SJSA1 (cell line): Measurements from ENCODE around the gene INSYN2A. TPM values are rescaled to one million over a fixed set of nuclear protein-coding genes. Genes with fewer than 3 reads are reported as not detected.

Source experiments
- DNase-seq, 2 experiments: peaks; one replicate each; pipeline ENCODE4 v3.0.0-alpha.2; 2015 to 2020; ENCODE audit warnings: low spot score in 2 of 2, low read depth in 1 of 2
- H3K27ac ChIP-seq: fragments of 250-450 bp; sonication (Bioruptor Pico); 2 replicates; pipeline ENCODE4 v1.5.1; 2020; ENCODE audit warnings: mild to moderate bottlenecking, moderate library complexity
- H3K27me3 ChIP-seq: fragments of 250-450 bp; sonication (Bioruptor Pico); replicated peaks from 2 replicates; pipeline ENCODE4 v1.5.1; 2020; ENCODE audit warnings: mild to moderate bottlenecking, moderate library complexity
- H3K36me3 ChIP-seq: fragments of 250-450 bp; sonication (Bioruptor Pico); 2 replicates; pipeline ENCODE4 v1.5.1; 2020; ENCODE audit warnings: mild to moderate bottlenecking
- H3K4me1 ChIP-seq: fragments of 250-450 bp; sonication (Bioruptor Pico); replicated peaks from 2 replicates; pipeline ENCODE4 v1.6.1; 2021; ENCODE audit warnings: mild to moderate bottlenecking
- H3K4me3 ChIP-seq: fragments of 250-450 bp; sonication (Bioruptor Pico); 2 replicates; pipeline ENCODE4 v1.5.1; 2020; ENCODE audit warnings: mild to moderate bottlenecking
- H3K9me3 ChIP-seq: fragments of 250-450 bp; sonication (Bioruptor Pico); replicated peaks from 2 replicates; pipeline ENCODE4 v1.5.1; 2020; ENCODE audit warnings: mild to moderate bottlenecking
- total RNA-seq: library from RNA; depleted of rRNA; stranded (reverse); fragments of >200 nt; shearing (Covaris generic); gene quantifications from 2 replicates; pipeline ENCODE4 v1.2.3, GENCODE V29; 2014

INSYN2A gene
- total RNA-seq, 1 experiment from 2014 or later = not detected

- Histone ChIP-seq H3K9me3 (no peaks in the 10 kb centered on the region), H3K27me3 (peaks cover 6% of the 10 kb centered on the region), H3K4me3 (no peak overlapping the region), H3K27ac (no peak overlapping the region), H3K36me3 (no peaks in the 10 kb centered on the region), H3K4me1 (no peaks in the 10 kb centered on the region)
- no peak for DNase-seq
Measured at GRCh38 chr10:127189226-127189625, 7.2 kb downstream of the INSYN2A start.

GRCh38 chr10:127186813-127187212, 9.6 kb downstream of the INSYN2A start:
- DNase-seq = no peak
- H3K4me3 ChIP-seq = no peak overlapping the region
- peaks cover 8% of the 10 kb centered on the region for H3K4me1 ChIP-seq
- no peaks in the 10 kb centered on the region for H3K36me3 ChIP-seq
- no peaks in the 10 kb centered on the region for H3K27me3 ChIP-seq
- H3K9me3 ChIP-seq = no peaks in the 10 kb centered on the region
- no peak overlapping the region for H3K27ac ChIP-seq

GRCh38 chr10:127184582-127184981, 11.8 kb downstream of the INSYN2A start:
- no peak for DNase-seq
- Histone ChIP-seq H3K27ac (no peak overlapping the region), H3K36me3 (peaks cover 11% of the 10 kb centered on the region; the same call in 1 of the 2 replicates), H3K4me1 (peaks cover 8% of the 10 kb centered on the region), H3K9me3 (no peaks in the 10 kb centered on the region), H3K4me3 (no peak overlapping the region), H3K27me3 (no peaks in the 10 kb centered on the region)

GRCh38 chr10:127182161-127182560, 14.2 kb downstream of the INSYN2A start:
- H3K4me3 ChIP-seq = no peak overlapping the region

GRCh38 chr10:127179612-127180250, 16.7 kb downstream of the INSYN2A start:
- Histone ChIP-seq H3K4me1 (peaks cover 8% of the 10 kb centered on the region), H3K27ac (no peak overlapping the region), H3K9me3 (no peaks in the 10 kb centered on the region), H3K36me3 (peaks cover 20% of the 10 kb centered on the region; the same call in 1 of the 2 replicates), H3K4me3 (no peak overlapping the region), H3K27me3 (no peaks in the 10 kb centered on the region)
- no peak for DNase-seq

More at GRCh38 chr10:127182161-127182560, 14.2 kb downstream of the INSYN2A start:
- Histone ChIP-seq H3K27ac (no peak overlapping the region), H3K36me3 (peaks cover 18% of the 10 kb centered on the region; the same call in 1 of the 2 replicates), H3K27me3 (no peaks in the 10 kb centered on the region), H3K9me3 (no peaks in the 10 kb centered on the region), H3K4me1 (peaks cover 8% of the 10 kb centered on the region)
- DNase-seq = peak in 1 of 2 experiments; percentile 19

- H3K9me3 ChIP-seq = no peaks in the 10 kb centered on the region
- no peak for DNase-seq
- no peak overlapping the region for H3K4me3 ChIP-seq
- peaks cover 20% of the 10 kb centered on the region for H3K36me3 ChIP-seq
- no peaks in the 10 kb centered on the region for H3K27me3 ChIP-seq
- no peaks in the 10 kb centered on the region for H3K4me1 ChIP-seq
- no peak overlapping the region for H3K27ac ChIP-seq
Measured at GRCh38 chr10:127176649-127177048, 19.7 kb downstream of the INSYN2A start.

GRCh38 chr10:127175357-127176110, 20.9 kb downstream of the INSYN2A start:
- H3K36me3 ChIP-seq = peaks cover 16% of the 10 kb centered on the region
- no peak overlapping the region for H3K27ac ChIP-seq
- H3K27me3 ChIP-seq = no peaks in the 10 kb centered on the region
- no peaks in the 10 kb centered on the region for H3K4me1 ChIP-seq
- H3K4me3 ChIP-seq = no peak overlapping the region
- no peaks in the 10 kb centered on the region for H3K9me3 ChIP-seq
- DNase-seq = no peak

- Histone ChIP-seq H3K27ac (no peak overlapping the region), H3K4me3 (no peak overlapping the region), H3K36me3 (peaks cover 9% of the 10 kb centered on the region), H3K4me1 (no peaks in the 10 kb centered on the region), H3K27me3 (no peaks in the 10 kb centered on the region), H3K9me3 (no peaks in the 10 kb centered on the region)
- DNase-seq = no peak
Measured at GRCh38 chr10:127174866-127175265, 21.5 kb downstream of the INSYN2A start.

- Histone ChIP-seq H3K27me3 (no peaks in the 10 kb centered on the region), H3K27ac (no peak overlapping the region), H3K4me1 (no peaks in the 10 kb centered on the region), H3K36me3 (peaks cover 5% of the 10 kb centered on the region; the same call in 1 of the 2 replicates), H3K4me3 (no peak overlapping the region), H3K9me3 (no peaks in the 10 kb centered on the region)
- no peak for DNase-seq
Measured at GRCh38 chr10:127168261-127168660, 28.1 kb downstream of the INSYN2A start.

GRCh38 chr10:127162841-127163240, 33.5 kb downstream of the INSYN2A start:
- Histone ChIP-seq H3K27ac (no peak overlapping the region), H3K9me3 (no peaks in the 10 kb centered on the region), H3K27me3 (no peaks in the 10 kb centered on the region), H3K36me3 (no peaks in the 10 kb centered on the region; the same call in 1 of the 2 replicates), H3K4me3 (no peak overlapping the region), H3K4me1 (peaks cover 4% of the 10 kb centered on the region)
- no peak for DNase-seq

- H3K27ac ChIP-seq = no peak overlapping the region
- H3K4me1 ChIP-seq = peaks cover 17% of the 10 kb centered on the region
- no peaks in the 10 kb centered on the region; the same call in 1 of the 2 replicates for H3K36me3 ChIP-seq
- no peak for DNase-seq
- H3K4me3 ChIP-seq = no peak overlapping the region
- H3K27me3 ChIP-seq = no peaks in the 10 kb centered on the region
- no peaks in the 10 kb centered on the region for H3K9me3 ChIP-seq
Measured at GRCh38 chr10:127161482-127161881, 34.9 kb downstream of the INSYN2A start.

- Histone ChIP-seq H3K9me3 (no peaks in the 10 kb centered on the region), H3K27ac (no peak overlapping the region), H3K4me3 (no peak overlapping the region), H3K36me3 (no peaks in the 10 kb centered on the region; the same call in 1 of the 2 replicates), H3K27me3 (no peaks in the 10 kb centered on the region), H3K4me1 (peaks cover 17% of the 10 kb centered on the region)
- DNase-seq = no peak
Measured at GRCh38 chr10:127159648-127160245, 36.6 kb downstream of the INSYN2A start.

- no peak for DNase-seq
- H3K9me3 ChIP-seq = no peaks in the 10 kb centered on the region
- no peak overlapping the region for H3K4me3 ChIP-seq
- no peak overlapping the region for H3K27ac ChIP-seq
- H3K36me3 ChIP-seq = no peaks in the 10 kb centered on the region; the same call in 1 of the 2 replicates
- peaks cover 18% of the 10 kb centered on the region for H3K4me1 ChIP-seq
- no peaks in the 10 kb centered on the region for H3K27me3 ChIP-seq
Measured at GRCh38 chr10:127158662-127159061, 37.7 kb downstream of the INSYN2A start.
